Endothelial cell of umbilical vein (primary cell): ENCODE measurements around the gene NRXN3.

ENCODE experiments used
- EZH2 ChIP-seq: IDR thresholded peaks from 2 replicates; pipeline ENCODE4 v1.6.1; 2012; ENCODE audit warnings: borderline replicate concordance, low read depth, mild to moderate bottlenecking, moderate library complexity, low read length, inconsistent platforms; ENCODE audit not compliant: severe bottlenecking
- GATA2 ChIP-seq: IDR thresholded peaks from 2 replicates; pipeline ENCODE4 v1.7.0; 2011; ENCODE audit warnings: low read depth, mild to moderate bottlenecking, moderate library complexity, mixed read lengths, low read length; ENCODE audit not compliant: insufficient read length, insufficient read depth
- JUN ChIP-seq: IDR thresholded peaks from 2 replicates; pipeline ENCODE4 v1.6.1; 2011; ENCODE audit warnings: borderline replicate concordance, low read depth; ENCODE audit not compliant: insufficient read length, insufficient read depth
- MYC ChIP-seq: IDR thresholded peaks from one replicate; pipeline ENCODE4 v1.6.1; 2011; ENCODE audit warnings: mild to moderate bottlenecking, low read depth, low read length
- POLR2A ChIP-seq: IDR thresholded peaks from 2 replicates; pipeline ENCODE4 v1.6.1; 2012; ENCODE audit warnings: low read depth, mild to moderate bottlenecking, control low read depth, low read length
- POLR2AphosphoS5 ChIP-seq: IDR thresholded peaks from 2 replicates; pipeline ENCODE4 v1.6.1; 2012; ENCODE audit warnings: low read depth, mild to moderate bottlenecking, control low read depth, low read length, moderate library complexity; ENCODE audit not compliant: insufficient read depth
- TF ChIP-seq, protein P1 (sequence below), 2 donors: IDR thresholded peaks; 1 replicate in 1 of 2; 2 replicates in 1 of 2; pipeline ENCODE4 v1.5.1; 2011; ENCODE audit warnings: low read length in 2 of 2, mild to moderate bottlenecking in 2 of 2, moderate library complexity in 2 of 2, control low read depth in 1 of 2, inconsistent platforms in 1 of 2, low read depth in 1 of 2; ENCODE audit not compliant: insufficient read depth in 1 of 2; ENCODE audit errors: extremely low read depth in 1 of 2
- TF ChIP-seq, protein P2 (sequence below): IDR thresholded peaks from 2 replicates; pipeline ENCODE4 v1.6.1; 2011; ENCODE audit not compliant: insufficient read depth, insufficient read length

DNA sequence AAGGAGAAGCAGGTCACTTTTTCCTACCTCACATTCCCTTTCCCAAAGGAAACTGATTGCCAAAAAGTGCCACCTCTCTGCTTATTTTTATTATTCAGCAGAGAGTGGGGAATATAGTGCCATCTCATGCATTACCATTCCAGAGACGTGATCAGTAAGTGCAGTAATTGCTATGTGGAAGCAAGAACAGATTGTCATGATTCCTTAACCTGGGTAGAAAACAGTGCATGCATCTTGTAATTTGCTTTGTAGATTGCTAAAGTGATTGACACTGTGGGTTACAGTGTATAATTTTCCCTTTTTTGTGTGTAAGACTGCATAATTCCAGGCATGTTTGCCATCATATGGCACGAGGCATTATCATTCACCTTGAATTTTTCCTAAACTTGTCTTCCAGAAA is 1708.6 kb downstream of the NRXN3 start:
- TF ChIP-seq, protein P1, sequence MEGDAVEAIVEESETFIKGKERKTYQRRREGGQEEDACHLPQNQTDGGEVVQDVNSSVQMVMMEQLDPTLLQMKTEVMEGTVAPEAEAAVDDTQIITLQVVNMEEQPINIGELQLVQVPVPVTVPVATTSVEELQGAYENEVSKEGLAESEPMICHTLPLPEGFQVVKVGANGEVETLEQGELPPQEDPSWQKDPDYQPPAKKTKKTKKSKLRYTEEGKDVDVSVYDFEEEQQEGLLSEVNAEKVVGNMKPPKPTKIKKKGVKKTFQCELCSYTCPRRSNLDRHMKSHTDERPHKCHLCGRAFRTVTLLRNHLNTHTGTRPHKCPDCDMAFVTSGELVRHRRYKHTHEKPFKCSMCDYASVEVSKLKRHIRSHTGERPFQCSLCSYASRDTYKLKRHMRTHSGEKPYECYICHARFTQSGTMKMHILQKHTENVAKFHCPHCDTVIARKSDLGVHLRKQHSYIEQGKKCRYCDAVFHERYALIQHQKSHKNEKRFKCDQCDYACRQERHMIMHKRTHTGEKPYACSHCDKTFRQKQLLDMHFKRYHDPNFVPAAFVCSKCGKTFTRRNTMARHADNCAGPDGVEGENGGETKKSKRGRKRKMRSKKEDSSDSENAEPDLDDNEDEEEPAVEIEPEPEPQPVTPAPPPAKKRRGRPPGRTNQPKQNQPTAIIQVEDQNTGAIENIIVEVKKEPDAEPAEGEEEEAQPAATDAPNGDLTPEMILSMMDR (IDR thresholded peaks at IDR 0.05; ENCODE audit: extremely low read depth in 1 of 2, insufficient read depth in 1 of 2, low read depth in 1 of 2, low read length in 2 of 2) = no peak
- TF ChIP-seq EZH2 = no peak
- no peak for TF ChIP-seq JUN
- TF ChIP-seq POLR2A = no peak
- TF ChIP-seq POLR2AphosphoS5 = no peak
- TF ChIP-seq, protein P2, sequence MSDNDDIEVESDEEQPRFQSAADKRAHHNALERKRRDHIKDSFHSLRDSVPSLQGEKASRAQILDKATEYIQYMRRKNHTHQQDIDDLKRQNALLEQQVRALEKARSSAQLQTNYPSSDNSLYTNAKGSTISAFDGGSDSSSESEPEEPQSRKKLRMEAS = no peak
- no peak for TF ChIP-seq GATA2
- no peak for TF ChIP-seq MYC
